Keratinocyte (primary cell): ENCODE results near the gene EXOC6B.

Experiments
- CTCF ChIP-seq, 3 experiments: IDR thresholded peaks in 1 of 3; conservative IDR thresholded peaks in 1 of 3; optimal IDR thresholded peaks in 1 of 3; 2 replicates in 2 of 3; 3 replicates in 1 of 3; pipeline versions ENCODE3 to v1.5.1; 2011; ENCODE audit warnings: low read length in 3 of 3, mild to moderate bottlenecking in 3 of 3, moderate library complexity in 2 of 3, control low read depth in 1 of 3, inconsistent platforms in 1 of 3; ENCODE audit not compliant: insufficient read depth in 2 of 3; ENCODE audit errors: extremely low read depth in 1 of 3
- EZH2 ChIP-seq: IDR thresholded peaks from one replicate; pipeline ENCODE4 v1.6.1; 2012; ENCODE audit warnings: inconsistent platforms, mild to moderate bottlenecking, low read length, moderate library complexity

- TF ChIP-seq CTCF (optimal IDR thresholded peaks at IDR 0.05 in 1 of 3, IDR thresholded peaks at IDR 0.05 in 1 of 3, conservative IDR thresholded peaks at IDR 0.05 in 1 of 3; ENCODE audit: extremely low read depth in 1 of 3, insufficient read depth in 2 of 3, low read length in 3 of 3) (no peak), EZH2 (no peak)
Measured at GRCh38 chr2:72871060-72871459, 45.2 kb upstream of the EXOC6B start.
